Measurements from ENCODE around the gene LCN1.
"Not testable (repeated sequence)": the region's sequence is repeated elsewhere in the genome, so short reads cannot be mapped to it uniquely, and the experiment has no call there.

The LCN1 gene

DNA sequence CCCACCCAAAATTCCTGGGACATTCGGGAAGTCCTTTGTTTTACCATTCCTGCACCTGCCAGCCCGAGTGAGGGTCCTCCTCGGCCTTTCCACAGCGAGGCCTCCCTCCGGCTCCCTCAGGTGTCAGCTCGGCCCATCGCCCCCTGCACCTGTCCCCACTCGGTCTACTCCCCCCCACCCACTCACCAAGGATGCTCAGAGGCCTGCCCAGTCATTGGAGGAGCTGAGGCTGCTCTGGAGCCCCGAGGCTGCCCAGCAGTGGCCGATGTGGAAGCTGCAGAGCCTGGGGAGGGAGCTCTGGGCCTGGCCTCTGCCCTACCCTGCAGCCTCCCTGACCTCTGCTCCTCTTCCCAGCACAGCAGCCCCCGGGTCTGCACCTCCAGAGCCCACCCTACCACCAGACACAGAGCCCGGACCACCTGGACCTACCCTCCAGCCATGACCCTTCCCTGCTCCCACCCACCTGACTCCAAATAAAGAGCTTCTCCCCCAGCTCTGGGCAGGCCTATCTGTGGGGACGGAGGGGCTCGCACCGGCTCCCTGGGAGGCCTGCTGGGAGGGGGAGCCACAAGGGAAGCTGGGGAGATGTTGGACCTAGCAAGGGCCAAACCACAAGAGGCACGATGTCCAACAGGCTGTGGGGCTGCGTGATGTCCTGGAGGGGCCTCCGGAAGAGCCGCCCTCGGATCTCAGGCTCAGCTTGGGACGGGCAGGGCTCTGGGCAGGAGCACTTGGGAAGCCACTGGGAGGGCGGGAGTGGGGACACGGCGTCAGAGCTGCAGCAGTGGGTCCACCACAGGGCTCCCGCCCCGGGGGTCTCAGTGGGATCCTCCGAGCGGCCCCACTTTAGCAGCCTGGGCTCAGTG lies 28.5 kb downstream of the LCN1 start:
- DNase-seq = not testable (repeated sequence)

DNA sequence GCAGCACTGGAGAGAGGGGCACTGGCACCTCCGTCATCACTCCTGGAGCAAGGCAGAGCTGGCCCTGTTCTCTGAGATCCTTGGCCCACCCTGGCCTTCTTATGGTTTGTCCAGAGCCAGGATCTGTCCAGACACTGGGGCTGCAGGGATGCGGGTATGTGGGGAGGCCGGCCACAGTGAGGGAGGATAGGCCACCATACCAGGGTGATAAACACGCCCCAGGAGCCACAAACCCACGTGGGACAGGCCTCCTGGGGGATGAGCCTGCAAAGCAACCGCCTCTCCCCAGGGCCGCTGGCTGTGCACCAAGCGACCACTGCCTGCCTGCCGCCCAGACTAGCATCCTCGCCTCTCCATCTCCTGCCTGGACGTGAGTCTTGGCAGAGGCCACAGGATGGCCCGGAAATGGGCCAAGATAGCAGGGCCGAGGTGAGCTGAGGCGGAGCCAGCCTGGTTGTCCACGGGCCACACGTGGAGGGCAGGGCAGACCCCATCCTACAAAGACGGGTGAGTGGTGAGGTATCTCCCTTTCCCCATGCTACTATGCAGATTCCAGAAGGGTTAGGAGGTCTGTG lies 29.2 kb downstream of the LCN1 start:
- no peak for DNase-seq

DNA sequence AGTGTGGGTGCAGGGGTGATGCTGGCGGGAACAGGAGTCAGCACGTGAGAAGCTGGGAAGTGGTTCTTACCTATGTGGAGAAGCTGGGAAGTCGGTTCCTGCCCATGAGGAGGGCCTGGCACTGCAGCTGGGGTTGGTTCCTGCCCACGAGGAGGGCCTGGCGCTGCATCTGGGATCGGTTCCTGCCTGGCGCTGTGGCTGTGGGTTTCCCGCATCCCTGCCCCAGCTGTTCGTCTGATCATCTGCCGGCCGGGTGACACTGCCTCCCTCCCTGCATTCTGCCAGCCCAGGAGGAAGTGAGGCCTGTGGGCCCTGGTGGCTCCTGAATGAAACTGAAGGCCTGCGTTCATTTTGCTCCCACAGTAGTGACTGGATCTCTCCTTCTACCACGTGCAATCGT lies 29.8 kb downstream of the LCN1 start:
- no peak for DNase-seq

DNA sequence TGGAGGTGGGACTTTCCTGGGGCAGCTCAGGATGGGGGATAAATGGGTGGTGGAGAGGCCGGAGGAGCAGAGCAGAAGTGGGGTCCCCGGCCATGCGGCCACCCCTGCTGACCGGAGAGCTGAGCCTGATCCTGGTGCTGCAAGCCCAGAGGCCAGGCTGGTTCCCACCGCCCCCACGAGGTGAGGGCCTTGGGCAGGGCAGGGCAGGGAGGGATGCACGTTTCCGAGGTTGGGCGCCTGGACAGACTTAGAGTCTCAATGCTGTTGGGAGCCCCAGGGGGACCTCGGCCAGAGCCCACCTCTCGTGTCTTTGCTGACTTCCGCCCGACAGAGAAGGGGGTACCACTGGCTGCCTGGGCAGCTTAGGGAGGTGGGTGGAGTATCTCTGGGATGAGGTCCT lies 30.2 kb downstream of the LCN1 start:
- DNase-seq = no peak

DNA sequence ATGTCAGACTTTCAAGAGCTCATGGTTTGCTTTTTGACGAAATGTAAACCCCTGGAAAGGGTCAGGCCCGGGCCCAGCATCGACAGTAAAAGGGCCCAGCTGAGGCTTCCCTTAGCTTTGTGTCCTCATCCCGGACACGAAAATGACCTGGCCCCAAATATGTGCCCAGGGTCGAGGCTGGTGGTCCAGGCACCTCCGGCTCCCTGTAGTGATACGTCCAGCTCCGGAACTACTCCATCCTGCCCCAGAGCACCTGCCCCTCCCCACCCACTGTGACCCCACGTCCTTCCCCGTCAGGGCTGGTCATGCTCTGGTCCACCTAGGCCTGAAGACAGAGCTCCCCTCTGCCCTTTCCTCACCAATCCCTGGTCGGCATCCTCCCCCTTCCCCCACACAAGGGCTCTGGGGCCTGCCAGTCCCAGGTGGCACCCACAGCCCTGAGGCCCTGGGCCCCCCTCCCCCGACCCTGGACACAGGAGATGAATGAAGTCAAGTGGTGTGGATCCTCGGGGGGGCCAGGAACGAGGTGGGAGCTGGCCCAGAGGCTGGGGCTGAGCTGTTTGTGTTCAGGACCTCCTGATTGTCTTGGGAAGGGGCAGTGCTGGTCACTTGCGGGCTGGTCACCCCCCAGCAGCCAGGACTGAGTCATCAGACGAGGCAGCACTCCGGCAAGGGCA lies 30.9 kb downstream of the LCN1 start:
- DNase-seq = no peak

DNA sequence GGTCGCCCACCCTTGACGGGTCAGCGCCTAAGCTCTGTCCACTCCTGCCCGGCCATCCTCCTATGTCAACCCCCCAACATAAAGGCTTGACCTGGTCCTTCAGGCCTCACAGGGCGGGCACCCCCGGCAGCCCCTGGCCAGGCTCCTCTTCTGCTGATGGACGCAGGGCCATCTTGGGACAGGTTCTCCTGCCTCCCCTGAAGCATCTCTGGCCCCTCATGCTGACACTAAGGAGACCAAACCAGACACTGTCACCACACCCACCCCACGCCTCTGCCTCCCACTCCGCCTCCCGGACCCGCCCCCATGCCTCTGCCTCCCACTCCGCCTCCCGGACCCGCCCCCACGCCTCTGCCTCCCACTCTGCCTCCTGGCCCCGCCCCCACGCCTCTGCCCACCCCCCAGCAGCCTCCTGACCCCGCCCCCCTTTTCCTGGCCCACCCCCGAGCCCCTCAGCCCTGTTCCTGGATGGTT lies 31.5 kb downstream of the LCN1 start:
- no peak for DNase-seq

DNA sequence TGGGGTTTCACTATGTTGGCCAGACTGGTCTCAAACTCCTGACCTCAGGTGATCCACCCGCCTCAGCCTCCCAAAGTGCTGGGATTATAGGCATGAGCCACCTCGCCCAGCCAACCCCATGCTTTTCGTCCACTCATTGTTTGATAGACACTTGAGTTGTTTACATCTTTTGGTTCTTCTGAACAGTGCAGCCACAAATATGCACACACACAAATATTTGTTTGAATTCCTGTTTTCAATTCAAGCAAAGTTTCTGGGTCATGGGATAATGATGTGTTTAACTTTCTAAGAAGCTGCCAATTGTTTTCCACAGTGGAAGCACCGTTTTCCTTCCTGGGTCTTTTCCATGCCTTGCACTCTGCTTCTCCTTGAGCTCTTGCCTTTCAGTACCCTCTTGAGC lies 33.5 kb downstream of the LCN1 start:
- DNase-seq = no peak

DNA sequence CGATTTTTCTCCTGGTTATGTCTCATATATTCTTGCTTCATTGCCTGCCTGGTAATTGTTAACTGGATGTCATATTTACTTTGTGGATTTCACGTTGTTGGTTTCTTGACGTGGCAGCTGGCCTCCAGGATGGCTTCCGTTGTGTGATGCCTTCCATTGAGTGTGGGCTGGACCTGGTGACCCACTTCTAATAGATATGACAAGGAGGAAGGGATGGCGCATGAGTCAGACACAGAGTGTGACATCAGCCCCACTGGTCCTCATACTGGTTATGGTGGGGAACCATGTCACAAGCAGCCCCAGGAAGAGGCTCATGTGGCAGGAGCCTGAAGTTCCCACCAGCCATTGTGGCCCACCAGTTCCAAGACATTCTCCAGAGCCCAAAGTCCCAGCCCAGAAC lies 34.0 kb downstream of the LCN1 start:
- DNase-seq = no peak

DNA sequence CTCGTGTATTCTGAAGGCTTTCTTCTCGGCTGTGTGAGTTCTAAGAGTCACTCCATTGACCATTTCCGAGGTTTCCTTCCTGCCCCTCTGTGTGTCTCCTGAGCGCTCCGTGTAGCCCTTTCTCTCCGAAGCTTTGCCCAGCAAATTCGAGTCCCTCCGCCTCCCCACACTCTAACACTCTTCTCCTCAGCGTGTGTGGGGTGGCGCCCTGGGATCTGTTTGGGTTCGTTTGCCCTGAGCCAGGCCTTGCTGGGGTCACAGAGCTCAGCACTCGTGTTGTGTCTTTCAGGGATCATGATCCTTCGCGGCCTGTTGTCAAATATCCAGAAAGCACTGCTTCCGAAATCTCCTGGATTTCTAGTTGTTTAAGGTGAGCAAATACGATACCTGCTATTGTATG lies 34.7 kb downstream of the LCN1 start:
- no peak for DNase-seq

DNA sequence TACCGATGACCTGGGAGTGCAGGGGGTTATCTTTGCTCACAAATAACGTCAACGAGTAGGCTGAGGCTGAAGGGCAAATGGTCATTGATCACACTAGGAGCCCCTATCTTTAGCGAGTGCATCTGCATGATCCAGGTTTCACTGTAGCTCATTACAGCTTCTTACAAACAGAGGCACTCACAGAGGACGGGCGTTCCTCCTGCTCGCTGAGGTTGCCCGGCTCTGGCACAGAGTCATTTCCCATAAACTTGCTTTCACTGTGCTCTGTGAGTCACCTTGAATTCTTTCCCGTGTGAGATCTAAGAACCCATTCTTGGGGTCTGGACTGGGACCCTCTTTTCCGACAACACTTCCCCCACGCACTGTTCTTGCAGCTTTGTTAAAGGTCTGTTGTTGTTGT lies 38.4 kb downstream of the LCN1 start:
- DNase-seq = no peak

DNA sequence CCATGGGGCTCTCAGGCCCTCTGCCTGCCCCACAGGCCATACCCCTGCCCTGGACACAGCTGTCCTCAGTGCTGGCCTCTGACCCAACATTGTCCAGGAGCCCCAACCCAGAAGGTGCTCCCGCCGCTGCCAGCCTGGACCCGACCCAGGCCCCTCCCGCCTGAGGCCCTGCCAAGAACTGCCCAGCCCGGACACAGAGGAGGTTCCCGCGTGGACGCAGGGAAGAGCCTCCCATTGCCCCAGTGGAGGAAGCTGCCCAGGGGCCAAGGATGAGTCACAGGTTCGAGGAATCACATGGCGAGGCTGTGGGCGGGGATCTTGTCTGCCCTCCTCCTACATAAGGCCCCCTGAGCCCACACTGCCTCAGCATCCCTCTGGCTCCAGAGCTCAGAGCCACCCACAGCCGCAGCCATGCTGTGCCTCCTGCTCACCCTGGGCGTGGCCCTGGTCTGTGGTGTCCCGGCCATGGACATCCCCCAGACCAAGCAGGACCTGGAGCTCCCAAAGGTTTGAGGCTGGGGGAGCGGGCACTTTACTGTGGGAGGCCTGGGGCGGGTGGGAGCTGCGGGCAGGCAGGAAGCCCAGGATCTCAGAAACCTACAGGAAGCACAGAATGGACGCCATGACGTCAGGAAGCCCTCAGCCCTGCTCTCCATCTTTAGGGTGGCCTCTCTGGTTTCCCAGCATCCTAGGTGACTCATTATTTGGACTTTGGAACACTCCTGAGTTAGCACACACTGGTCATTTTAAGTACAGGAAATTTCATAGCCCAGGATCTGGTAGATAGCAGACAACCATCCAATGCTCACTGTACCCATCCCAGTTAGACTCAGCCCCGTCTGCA lies 40.4 kb downstream of the LCN1 start, which contains the start of gene PAEP:
Gene PAEP, plus strand, starts transcription at position 366 of the 844 bp plus-strand sequence.
- no peak for DNase-seq

DNA sequence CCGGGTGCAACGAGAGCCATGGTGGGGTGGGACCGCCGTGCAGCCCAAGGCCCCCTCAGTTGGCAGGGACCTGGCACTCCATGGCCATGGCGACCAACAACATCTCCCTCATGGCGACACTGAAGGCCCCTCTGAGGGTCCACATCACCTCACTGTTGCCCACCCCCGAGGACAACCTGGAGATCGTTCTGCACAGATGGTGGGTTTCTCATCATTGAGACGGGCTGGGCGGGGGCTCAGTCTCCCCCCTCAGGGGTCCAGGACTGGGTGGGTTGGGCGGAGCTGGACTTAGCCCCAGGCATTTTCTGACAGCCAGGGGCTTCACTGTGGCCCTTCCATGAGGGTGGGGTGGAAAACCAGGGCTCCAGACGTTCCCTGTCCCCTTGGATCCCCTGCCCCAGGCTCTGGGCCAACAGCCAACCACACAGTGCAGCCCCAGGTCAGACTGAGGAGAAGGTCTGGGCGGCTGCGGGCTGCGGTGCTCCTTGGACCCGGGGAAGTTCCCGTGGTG lies 41.0 kb downstream of the LCN1 start:
- DNase-seq = no peak

DNA sequence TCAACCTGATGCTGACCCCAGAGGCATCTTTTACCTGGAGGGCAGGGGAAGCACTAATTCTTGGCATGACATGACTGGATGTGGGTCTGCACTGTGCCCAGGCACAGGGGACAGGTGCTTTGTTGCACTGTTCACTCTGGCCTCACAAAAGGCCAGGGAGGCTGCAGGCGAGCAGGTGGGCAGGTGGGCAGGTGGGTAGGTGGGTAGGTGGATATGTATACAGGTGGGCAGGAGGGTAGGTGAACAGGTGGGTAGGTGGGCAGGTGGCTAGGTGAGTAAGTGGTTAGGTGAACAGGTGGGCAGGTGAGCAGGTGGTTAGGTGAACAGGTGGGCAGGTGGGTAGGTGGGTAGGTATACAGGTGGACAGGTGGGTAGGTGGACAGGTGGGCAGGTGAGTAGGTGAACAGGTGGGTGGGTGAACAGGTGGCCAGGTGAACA lies 41.8 kb downstream of the LCN1 start:
- no peak for DNase-seq

DNA sequence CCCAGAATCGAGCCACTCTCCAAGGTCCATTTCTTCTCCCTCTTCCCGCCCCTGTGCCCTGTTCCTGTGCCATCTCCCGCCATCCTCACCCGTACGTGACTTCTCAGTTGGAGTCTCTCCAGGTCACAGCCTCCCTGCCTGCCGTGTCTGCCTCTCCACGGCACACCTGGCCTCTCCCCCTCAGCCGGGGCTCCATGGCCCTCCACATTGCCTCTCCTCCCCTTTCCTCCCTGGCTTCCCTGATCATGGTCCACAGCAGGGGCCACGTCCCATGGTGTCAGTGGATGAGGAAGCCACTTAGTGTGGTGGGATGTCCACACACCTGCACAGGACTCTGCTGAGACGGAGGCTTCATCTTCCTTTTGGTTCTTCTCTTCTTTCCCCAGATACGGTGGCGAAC lies 42.6 kb downstream of the LCN1 start:
- no peak for DNase-seq

DNA sequence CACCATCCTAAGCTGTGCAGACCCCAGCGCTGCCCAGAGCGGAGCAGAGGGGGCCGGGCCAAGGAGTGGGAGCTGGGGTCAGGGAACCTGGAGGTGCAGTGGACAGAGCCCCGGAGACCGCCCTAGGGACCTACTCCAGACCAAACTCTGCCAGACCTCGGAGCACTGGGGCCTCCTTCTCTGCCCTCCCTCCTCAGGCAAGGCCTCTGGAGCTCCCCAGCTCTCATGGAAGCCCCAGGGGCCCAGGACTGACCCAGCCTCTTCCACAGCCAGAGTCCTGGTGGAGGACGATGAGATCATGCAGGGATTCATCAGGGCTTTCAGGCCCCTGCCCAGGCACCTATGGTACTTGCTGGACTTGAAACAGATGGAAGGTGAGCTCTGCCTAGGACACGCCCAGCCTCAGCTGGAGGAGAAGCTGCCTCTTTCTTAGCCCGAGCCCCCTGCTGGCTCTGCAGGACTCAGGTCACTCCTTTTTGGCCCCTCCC lies 43.9 kb downstream of the LCN1 start:
- DNase-seq = no peak

DNA sequence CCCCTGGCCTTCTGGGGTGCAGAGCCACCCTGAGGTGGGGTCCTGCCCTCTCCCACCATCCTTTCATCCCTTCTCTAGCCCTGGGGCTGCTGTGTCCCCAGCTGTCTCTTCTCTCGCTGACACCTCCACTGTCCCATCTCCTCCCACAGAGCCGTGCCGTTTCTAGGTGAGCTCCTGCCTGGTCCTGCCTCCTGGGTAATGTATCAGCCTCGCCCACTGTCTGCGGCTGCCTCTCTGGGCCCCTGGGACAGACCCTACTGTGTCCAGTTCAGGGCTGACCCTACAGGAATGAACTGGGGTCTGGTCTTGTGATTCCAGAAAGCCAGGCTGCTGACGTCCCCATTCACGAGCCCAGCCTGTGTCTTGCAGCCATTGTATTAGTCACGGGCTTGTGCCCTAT lies 44.4 kb downstream of the LCN1 start:
- DNase-seq = no peak

DNA sequence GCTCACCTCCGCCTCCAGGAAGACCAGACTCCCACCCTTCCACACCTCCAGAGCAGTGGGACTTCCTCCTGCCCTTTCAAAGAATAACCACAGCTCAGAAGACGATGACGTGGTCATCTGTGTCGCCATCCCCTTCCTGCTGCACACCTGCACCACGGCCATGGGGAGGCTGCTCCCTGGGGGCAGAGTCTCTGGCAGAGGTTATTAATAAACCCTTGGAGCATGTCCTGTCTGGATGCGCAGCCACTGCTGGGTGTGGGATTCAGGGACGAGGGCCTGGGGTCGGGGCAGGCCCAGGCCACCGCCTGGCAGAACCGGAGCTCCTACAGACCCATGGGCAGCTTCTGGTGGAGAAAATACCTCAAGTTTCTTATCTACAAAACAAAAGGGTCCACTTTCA lies 45.3 kb downstream of the LCN1 start:
- no peak for DNase-seq

DNA sequence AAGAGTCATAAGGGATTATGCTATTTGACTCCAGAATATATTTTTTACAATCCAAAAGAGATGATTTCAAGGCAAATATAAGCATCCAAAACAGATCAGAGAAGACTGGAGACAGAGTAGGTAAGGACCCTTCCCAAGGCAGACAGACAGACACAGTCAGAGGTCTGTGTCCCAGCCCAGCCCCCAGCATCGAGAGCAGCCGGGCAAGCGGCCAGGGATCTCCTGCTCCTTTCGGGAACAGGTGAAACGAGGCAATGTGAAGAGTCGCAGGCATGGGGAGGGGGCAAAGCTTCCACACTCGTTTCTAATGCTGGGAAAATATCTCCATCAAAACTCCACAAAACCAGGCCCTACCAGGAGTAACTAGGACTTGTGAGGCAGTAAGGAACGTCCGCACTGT lies 46.1 kb downstream of the LCN1 start:
- DNase-seq = no peak

DNA sequence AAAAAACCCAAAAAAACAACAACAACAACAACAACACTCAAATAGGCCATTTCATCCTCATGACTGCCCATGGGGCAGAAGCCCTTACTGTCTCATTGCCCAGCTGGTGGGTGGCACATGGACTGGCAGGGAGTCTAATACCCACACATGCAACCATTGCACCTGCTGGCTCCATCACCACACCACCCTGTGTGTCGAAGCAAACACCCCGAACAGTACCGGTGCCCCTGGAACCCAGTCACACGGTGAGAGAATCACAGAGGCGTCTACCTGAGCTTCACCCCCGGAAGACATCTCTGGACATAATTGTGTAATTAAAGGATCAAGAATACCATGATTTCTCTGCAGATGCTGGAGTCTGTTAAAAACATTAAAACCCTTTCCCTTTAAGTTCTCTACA lies 46.8 kb downstream of the LCN1 start:
- no peak for DNase-seq

DNA sequence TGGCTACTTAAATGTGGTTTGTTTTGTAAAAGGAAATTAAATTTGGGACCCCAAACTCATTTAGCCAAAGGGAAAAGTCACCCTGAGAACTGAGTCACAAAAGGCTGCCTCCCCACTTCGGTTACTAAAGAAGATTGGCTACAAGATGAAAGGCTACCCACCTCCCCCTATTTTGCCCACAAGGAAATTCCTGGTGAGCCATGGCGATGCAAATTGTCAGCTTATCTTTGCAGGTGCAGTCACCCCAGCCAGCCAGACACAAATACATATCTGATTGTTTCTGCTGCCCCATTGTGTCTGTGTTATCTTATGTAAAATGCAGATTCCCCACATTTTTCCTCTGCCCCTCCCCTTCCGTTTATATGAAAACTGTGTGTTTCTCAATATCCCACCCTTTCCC lies 49.2 kb downstream of the LCN1 start:
- DNase-seq = no peak

DNA sequence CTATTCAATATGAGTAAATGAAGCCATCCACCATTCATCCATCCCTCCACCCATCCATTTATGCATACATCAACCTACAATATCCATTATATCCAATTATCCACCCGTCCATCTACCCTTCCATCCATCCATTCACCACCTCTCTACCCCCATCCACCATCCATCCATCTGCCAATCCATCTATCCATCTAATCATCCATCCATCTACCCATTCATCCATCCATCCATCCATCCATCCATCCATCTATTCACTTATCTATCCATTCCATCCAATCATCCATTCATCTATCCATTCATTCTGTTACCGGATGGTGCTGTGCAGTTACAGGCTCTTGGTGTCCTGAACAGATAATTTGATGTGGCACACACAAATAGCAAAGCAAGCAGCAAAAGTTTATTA lies 51.0 kb downstream of the LCN1 start:
- DNase-seq = no peak

DNA sequence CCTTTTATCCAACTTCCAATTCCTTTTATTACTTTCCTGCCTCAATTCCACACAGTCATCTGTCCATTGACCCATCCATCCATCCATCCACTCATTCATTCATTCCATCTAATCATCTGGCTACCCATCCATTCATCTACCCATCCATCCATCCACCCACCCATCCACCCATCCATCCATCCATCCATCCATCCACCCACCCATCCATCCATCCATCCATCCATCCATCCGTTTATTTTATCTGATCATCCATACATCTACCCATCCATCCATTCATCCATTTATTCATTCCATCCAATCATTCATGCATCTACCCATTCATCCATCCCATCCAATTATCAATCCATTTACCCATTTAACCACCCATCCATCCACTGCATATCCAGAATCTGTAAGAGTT lies 51.9 kb downstream of the LCN1 start:
- no peak for DNase-seq

DNA sequence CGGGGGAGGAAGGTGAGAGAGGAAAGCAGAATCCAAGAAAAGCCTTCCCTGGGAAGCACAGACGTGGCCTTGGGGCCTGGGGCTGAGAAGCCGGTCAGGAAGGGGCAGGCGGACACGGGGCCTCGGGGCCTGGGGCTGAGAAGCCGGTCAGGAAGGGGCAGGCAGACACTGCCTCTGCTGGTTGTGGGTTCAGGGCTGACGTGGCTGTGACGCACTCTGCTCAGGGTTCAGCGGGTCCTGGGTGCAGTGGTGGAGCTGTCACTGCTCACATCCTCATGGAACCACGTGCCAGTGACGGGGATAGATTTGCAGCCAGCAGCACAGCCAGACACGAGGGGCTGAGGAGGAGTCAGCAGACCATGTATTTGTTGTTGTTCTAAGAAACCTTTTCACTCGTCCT lies 53.1 kb downstream of the LCN1 start:
- no peak for DNase-seq

All from hematopoietic multipotent progenitor cell treated with erythropoietin and hydrocortisone succinate and interleukin-3 and kit ligand, for 8 days (in vitro differentiated cells).